NB4 (cell line): ENCODE data around the gene CDC123.

ENCODE experiments used
- DNase-seq: peaks from one replicate; pipeline ENCODE4 v3.0.0; 2010; ENCODE audit warnings: low read depth
- H3K4me3 ChIP-seq: one replicate; pipeline ENCODE4 v1.5.1; 2011; ENCODE audit warnings: mild to moderate bottlenecking, low read depth, low read length, moderate library complexity
- CTCF ChIP-seq: IDR thresholded peaks from one replicate; pipeline ENCODE4 v1.5.1; 2012; ENCODE audit warnings: low read depth, low read length
- MAX ChIP-seq: IDR thresholded peaks from 2 replicates; pipeline ENCODE4 v1.6.1; 2011; ENCODE audit warnings: low read depth, low read length
- MYC ChIP-seq: IDR thresholded peaks from 2 replicates; pipeline ENCODE4 v1.6.1; 2011; ENCODE audit warnings: low read depth, low read length
- POLR2A ChIP-seq: IDR thresholded peaks from 2 replicates; pipeline ENCODE4 v1.6.1; 2011; ENCODE audit warnings: mild to moderate bottlenecking; ENCODE audit not compliant: insufficient read length; ENCODE audit errors: extremely low read depth

CDC123 gene

GRCh38 chr10:12187321-12187905 lies 8.6 kb upstream of the CDC123 start:
- TF ChIP-seq POLR2A (no peak), CTCF (no peak), MYC (no peak), MAX (no peak)
- DNase-seq, result no peak
- no peak overlapping the region for H3K4me3 ChIP-seq

- TF ChIP-seq POLR2A (no peak), CTCF (no peak), MAX (no peak), MYC (no peak)
- H3K4me3 ChIP-seq, result no peak overlapping the region
- no peak for DNase-seq
Measured at GRCh38 chr10:12188656-12189055, 7.3 kb upstream of the CDC123 start.

- no peak for TF ChIP-seq CTCF
- TF ChIP-seq MYC, result no peak
- TF ChIP-seq MAX, result no peak
- no peak for TF ChIP-seq POLR2A
- DNase-seq, result no peak
- H3K4me3 ChIP-seq, result no peak overlapping the region
Measured at GRCh38 chr10:12189426-12189825, 6.6 kb upstream of the CDC123 start.

GRCh38 chr10:12191715-12192114 lies 4.3 kb upstream of the CDC123 start:
- TF ChIP-seq MYC, result no peak
- no peak for TF ChIP-seq POLR2A
- TF ChIP-seq MAX, result no peak
- TF ChIP-seq CTCF, result no peak
- no peak overlapping the region for H3K4me3 ChIP-seq
- DNase-seq, result no peak

- no peak overlapping the region for H3K4me3 ChIP-seq
- TF ChIP-seq POLR2A (no peak), MAX (no peak), CTCF (no peak), MYC (no peak)
- DNase-seq, result peak; percentile 18
Measured at GRCh38 chr10:12193193-12193592, 2.8 kb upstream of the CDC123 start.

- peak; percentile 51 for DNase-seq
- H3K4me3 ChIP-seq, result peak overlapping the region; percentile 92
- TF ChIP-seq POLR2A (no peak), MAX (no peak), MYC (no peak), CTCF (no peak)
Measured at GRCh38 chr10:12194752-12195271, 1.2 kb upstream of the CDC123 start.
